Measurements from ENCODE around the gene PES1.

DNA sequence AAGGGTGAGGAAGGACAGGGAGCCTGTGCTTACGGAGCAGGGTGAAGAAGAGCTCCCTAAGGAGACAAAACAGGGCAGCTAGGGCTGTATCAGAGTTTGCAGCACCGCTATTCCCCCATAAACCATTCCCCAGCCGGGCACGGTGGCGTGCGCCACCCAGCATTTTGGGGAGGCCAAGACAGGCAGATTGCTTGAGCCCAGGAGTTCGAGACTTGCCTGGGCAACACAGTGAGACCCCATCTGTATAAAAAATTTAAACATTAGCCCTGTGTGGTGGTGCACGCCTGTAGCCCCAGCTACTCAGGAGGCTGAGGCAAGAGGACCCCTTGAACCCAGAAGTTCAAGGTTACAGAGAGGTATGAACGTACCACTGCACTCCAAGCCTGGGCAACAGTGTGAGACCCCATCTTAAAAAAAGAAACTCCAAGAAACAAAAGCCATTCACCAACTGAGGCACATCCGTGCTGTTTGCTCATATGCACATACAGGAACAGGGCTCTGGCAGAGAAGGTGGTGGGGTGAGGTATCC, 22.0 kb downstream of the PES1 start:
- TF ChIP-seq, protein P1, sequence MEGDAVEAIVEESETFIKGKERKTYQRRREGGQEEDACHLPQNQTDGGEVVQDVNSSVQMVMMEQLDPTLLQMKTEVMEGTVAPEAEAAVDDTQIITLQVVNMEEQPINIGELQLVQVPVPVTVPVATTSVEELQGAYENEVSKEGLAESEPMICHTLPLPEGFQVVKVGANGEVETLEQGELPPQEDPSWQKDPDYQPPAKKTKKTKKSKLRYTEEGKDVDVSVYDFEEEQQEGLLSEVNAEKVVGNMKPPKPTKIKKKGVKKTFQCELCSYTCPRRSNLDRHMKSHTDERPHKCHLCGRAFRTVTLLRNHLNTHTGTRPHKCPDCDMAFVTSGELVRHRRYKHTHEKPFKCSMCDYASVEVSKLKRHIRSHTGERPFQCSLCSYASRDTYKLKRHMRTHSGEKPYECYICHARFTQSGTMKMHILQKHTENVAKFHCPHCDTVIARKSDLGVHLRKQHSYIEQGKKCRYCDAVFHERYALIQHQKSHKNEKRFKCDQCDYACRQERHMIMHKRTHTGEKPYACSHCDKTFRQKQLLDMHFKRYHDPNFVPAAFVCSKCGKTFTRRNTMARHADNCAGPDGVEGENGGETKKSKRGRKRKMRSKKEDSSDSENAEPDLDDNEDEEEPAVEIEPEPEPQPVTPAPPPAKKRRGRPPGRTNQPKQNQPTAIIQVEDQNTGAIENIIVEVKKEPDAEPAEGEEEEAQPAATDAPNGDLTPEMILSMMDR (IDR thresholded peaks at IDR 0.05) = no peak
- TF ChIP-seq POLR2A (IDR thresholded peaks at IDR 0.05) = no peak
- TF ChIP-seq EP300 (IDR thresholded peaks at IDR 0.05) = no peak
- TF ChIP-seq POLR2AphosphoS5 (IDR thresholded peaks at IDR 0.05) = no peak
